Germinal center (tissue), 1 donor: ENCODE measurements around the gene ZNF254.
A peak's percentile ranks its signal among the peaks of the same experiment; 100 is the strongest.
"Not testable (repeated sequence)": the region's sequence is repeated elsewhere in the genome, so short reads cannot be mapped to it uniquely, and the experiment has no call there.

Source experiments
- DNase-seq: peaks from one replicate; pipeline ENCODE4 v3.0.0; 2012; ENCODE audit warnings: mixed read lengths, low spot score

The ZNF254 gene

GRCh38 chr19:24086974-24087595 lies at the start of gene ZNF254:
ZNF254 (plus strand) TSS chr19:24087187; CDS start chr19:24087308, 121 bp downstream.
- DNase-seq = peak; percentile 91

DNA sequence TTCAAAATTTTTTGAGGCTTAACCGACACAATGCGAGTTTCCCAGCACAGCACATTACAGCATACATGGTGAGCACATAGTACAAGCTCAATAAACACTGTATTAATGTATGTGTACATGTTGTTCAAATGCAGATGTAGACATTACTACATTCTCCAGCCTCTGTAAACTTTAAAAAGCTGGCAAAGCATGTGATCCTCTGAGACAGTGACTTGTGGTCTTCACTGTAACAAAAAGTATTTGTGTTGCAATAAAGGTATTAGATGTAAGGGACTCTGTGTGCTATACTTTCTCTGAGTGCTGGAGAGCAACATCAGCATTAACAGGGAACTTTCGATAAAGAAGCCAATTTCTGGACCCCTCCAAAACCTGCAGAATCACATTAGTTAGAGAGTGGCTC lies 46.4 kb upstream of the ZNF254 start:
- DNase-seq = no peak

DNA sequence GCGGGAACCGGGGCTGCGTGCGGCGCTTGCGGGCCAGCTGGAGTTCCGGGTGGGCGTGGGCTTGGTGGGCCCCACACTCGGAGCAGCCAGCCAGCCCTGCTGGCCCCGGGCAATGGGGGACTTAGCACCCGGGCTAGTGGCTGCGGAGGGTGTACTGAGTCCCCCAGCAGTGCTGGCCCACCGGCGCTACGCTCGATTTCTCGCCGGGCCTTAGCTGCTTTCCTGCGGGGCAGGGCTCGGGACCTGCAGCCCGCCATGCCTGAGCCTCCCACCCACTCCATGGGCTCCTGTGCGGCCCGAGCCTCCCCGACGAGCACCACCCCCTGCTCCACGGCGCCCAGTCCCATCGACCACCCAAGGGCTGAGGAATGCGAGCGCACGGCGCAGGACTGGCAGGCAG lies 45.7 kb upstream of the ZNF254 start:
- not testable (repeated sequence) for DNase-seq

DNA sequence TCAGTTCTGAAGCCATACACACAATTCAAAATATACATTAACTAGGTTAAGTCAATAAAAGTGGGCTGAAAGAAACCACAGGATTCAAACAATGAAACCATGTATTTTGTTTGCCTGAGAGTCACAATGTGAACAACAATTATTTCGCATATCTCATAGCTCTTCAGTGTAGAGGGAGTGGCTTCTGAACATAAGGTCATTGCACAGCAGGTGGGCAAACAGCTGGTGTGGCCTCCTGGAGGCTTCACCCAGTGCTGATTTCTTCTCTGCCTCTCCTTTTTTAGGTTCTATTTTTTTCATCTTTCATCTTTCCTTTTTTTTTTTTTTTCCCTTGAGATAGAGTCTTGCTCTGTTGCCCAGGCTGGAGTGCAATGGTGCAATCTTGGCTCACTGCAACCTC lies 40.4 kb upstream of the ZNF254 start:
- no peak for DNase-seq

DNA sequence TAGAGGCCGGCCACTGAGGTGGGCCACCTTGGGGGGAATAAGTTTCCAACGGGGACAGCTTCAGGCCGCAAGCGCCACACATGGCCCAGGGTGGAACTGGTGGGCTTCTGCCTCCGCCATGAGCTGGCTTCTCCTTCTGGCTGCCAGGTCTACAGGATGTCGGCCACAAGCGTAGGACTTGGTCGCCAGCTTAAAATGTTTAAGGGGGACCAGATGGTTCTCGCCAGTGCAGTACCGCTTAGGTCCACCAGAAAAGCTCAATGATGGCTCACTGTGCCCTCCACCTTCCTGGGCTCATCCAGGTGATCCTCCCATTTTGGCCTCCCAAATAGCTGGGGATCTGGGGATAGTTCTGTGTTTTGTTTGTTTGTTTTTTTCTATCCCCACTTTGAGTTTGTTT lies 38.7 kb upstream of the ZNF254 start:
- DNase-seq = no peak

- DNase-seq = no peak
Measured at GRCh38 chr19:24049537-24049936, 37.5 kb upstream of the ZNF254 start.

DNA sequence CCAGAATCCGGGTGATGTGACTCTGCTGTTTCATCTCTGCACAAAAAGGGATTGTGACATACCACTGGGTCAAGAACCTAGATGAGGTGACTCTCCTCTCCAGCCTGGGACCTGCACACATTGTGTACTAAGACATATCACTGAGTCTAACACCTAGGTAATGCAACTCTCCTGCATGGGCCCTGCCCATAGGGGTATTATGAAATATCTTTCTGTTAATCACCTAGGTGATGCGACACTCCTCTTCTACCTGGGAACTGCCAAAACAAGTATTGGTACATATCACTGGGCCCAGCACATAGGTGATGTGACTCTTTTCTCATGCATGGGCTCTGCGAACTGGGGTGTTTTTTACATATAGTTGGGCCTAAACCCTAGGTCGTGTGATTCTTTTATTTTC lies 35.5 kb upstream of the ZNF254 start:
- DNase-seq = no peak

GRCh38 chr19:24052811-24053210 lies 34.2 kb upstream of the ZNF254 start:
- DNase-seq = no peak

GRCh38 chr19:24053601-24054000 lies 33.4 kb upstream of the ZNF254 start:
- DNase-seq = no peak

DNA sequence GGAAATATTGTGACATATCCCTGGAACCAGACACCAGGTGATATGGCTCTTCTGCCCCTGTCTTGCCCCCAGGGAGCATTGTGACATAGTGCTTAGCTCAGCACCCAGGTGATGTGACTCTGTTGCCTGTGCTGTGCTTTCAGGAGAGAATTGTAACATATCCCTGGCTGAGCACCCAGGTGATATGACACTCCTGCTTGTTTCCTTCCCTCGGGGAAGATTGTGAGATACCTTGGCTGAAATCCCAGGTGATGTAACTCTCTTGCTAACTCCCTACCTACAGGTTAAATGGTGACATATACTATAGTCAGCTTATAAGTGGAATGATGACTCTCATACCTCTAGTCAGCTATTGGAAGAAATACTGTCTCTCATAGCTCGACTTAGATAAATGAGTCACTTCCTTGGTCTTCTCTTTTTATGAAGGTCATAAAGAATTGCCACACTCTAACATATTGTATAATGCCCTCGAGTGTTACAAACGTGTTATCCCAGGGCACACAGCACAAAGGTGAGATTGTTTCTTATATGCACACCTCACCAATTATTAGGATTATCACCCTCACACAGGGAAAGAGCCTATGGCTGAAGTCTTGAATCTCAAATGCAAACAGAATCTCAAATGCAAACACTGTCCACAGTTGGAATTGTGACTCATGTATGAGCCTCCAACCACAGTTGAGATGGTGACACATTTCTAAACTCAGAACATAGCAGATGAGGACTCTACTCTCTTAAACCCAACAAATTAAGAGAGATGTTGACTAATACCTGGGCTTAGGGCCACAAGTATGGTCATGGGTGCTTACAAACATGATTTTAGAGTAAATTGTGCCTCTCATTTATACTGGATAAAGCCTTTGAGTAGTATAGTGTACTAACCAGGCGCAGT lies 32.7 kb upstream of the ZNF254 start:
- no peak for DNase-seq

DNA sequence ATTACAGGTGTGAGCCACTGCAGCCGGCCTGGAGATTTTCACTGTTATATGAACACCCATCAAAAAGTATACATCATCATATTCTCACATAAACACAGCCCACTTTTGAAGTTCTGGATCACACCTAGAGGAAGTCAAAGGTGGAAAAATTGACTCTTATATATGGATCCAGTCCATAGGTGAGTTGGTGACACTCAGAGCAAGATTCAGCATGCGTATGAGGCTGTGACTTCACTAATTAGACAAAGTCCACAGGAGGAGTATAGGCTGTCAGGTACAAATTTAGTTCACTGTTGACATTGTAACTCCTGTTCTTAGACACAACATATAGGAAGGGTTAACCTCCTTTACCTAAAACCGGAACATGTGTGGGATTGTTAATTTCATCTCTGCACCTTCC lies 31.4 kb upstream of the ZNF254 start:
- DNase-seq = no peak

DNA sequence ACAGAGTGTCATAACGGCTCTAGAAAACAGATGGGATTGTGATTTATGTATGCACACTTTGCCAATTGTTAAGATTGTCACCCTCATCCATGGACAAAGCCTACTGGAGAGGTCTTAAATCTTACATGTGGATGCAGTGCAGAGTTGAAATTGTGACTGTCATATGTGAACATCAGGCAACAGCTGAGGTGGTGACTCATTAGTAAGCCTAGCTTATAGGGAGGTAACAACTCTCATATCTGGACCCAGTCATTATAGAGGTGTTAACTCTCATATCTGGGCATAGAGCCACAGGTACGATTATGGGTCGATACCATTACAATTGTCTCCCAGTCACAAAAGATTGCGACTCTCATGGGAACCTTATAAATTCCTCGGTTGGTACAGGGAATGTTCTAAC lies 29.8 kb upstream of the ZNF254 start:
- no peak for DNase-seq

DNA sequence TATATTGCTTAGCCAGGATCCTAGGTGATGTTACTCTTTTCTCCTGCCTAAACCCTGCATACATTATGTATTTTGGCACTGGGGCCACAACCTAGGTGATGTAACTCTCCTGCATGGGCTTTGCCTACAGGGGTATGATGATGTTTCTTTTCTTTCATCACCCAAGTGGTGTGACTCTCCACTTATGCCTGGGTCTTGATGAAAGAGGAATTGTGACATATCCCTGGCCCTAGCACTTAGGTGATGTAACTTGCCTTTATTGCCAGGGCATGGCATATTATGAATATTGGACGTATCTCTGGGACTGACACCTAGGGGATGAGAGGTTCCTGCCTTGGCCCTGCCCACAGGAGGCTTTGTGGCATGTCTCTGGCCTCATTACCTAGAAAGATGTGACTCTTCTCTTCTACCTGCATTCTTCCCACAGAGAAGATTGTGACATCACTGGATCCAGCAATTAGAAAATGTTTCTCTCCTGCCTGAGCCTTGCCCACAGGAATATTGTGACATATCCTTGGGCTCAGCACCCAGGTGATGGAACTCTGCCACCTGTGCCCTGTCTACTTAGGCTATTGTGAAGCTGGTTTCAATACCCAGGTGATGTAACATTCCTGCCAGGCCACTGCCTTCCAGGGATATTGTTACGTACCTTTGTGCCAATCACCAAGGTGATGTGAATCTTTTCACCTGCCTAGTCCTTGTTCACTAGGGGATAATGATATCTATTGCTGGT lies 27.3 kb upstream of the ZNF254 start:
- no peak for DNase-seq

GRCh38 chr19:24060687-24061356 lies 26.2 kb upstream of the ZNF254 start:
- no peak for DNase-seq

DNA sequence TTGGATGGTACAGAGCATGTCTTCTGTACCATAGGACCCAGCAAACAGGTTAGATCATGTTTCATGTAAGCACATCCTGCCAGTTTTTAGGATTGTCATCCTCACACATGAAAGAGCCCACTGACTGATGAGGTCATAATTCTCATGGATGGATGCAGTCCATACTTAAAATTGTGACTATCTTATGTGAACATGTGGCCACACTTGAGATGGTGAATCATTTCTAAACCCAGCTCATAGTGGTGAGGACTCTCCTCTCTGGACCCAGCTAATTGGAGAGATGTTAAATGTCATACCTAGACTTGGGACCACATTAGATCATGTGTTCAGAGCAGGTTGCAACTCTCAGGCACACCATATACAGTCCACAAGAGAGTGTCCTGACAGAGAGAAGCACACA lies 24.8 kb upstream of the ZNF254 start:
- DNase-seq = no peak

GRCh38 chr19:24063295-24063694 lies 23.7 kb upstream of the ZNF254 start:
- DNase-seq = no peak

GRCh38 chr19:24064175-24064574 lies 22.8 kb upstream of the ZNF254 start:
- DNase-seq = no peak

GRCh38 chr19:24065243-24065642 lies 21.7 kb upstream of the ZNF254 start:
- DNase-seq = no peak

DNA sequence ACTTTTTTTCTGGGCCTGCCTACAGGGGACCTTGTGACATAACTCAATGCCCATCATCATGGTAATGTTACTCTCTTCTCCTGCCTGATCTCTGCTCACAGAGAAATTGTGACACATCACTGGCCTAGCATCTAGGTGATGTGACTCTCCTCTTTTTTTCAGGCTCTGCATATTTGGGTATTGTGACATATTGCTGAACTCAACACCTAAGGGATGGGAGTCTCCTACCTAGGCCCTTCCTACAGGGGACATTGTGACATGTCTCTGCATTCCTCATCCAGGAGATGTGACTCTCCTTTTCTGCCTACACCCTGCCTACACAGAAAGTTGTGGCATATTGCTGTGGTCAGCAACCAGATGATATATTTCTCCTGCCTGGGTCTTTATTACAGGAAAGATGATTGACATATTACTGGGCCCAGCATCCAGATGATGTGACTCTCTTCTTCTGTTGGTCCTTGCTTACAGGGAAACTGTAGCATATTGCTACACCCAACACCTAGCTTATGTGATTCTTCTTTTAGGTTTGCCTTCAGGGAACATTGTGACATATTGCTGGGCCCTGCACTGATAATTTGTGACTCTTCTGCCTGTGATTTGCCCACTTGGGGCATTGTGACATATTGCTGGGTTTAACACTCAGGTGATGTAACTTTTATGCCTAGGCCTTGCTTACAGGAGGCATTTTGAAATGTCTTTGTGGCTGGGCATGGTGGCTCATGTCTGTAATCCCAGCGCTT lies 21.0 kb upstream of the ZNF254 start:
- no peak for DNase-seq

DNA sequence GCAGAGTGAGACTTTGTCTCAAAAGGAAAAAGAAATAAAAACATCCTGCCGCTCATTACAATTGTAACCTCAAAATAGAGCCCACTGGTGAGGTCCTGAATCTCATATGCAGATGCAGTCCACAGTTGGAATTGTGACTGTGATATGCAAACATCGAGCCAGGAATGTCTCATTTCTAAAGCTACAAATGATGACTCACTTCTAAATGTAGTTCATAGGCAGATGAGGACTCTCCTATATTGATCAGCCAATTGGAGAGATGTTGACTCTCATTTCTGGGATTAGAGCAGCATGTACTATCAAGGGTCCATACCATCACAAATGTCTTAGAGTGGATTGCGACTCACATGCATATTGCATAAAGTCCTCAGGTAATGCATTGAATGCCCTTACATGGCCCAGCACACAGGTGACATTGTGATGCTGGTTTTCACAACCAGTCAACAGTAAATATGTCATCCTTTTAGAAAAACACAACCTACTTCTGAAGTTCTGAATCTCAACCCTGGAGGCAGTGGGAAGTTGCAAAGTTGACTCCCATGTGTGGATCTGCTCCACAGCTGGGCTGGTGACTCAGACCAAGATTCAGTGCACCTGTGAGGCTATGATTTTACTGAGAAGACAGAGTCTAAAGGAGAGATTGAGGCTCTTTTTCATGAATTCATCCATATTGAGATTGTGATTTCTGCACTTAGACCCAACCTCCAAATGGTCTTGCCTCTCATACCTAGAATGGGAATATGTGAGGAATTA lies 16.9 kb upstream of the ZNF254 start:
- DNase-seq = no peak

- DNase-seq = no peak
Measured at GRCh38 chr19:24071078-24071477, 15.9 kb upstream of the ZNF254 start.
